Stimulated activated CD4-positive, alpha-beta T cell treated with anti-CD3 and anti-CD28 coated beads, TNF-alpha, amount 100 ng/mL, for 1 hour (primary cell): Measurements from ENCODE around the gene CDCP2.

Experiments
- DNase-seq, 3 donors: peaks; one replicate each; pipeline ENCODE4 v3.0.0-alpha.2; 2020; ENCODE audit warnings: low read depth in 3 of 3, low spot score in 1 of 3

The CDCP2 gene

GRCh38 chr1:54152696-54153095 lies at the start of gene CDCP2:
Gene CDCP2, minus strand, starts transcription at chr1:54153000. Its CDS starts 78 bp downstream, at chr1:54152922.
- DNase-seq: no peak

GRCh38 chr1:54200519-54200997 lies 47.8 kb upstream of the CDCP2 start:
- no peak for DNase-seq

GRCh38 chr1:54199765-54200518 lies 47.1 kb upstream of the CDCP2 start, which contains the start of the genes CYB5RL and MRPL37:
Gene CYB5RL, minus strand, starts transcription at chr1:54200030. Its CDS starts 4,414 bp downstream, at chr1:54195616.
Gene MRPL37, plus strand, starts transcription at chr1:54200167. Its CDS starts 77 bp downstream, at chr1:54200244.
- DNase-seq: peak; percentile 67 to 78 (median 75)

- DNase-seq: no peak
These were observed 46.5 kb upstream of the CDCP2 start for GRCh38 chr1:54199151-54199764.

GRCh38 chr1:54193453-54193852 lies 40.7 kb upstream of the CDCP2 start:
- DNase-seq: no peak

GRCh38 chr1:54191525-54191924 lies 38.7 kb upstream of the CDCP2 start:
- DNase-seq: no peak

DNA sequence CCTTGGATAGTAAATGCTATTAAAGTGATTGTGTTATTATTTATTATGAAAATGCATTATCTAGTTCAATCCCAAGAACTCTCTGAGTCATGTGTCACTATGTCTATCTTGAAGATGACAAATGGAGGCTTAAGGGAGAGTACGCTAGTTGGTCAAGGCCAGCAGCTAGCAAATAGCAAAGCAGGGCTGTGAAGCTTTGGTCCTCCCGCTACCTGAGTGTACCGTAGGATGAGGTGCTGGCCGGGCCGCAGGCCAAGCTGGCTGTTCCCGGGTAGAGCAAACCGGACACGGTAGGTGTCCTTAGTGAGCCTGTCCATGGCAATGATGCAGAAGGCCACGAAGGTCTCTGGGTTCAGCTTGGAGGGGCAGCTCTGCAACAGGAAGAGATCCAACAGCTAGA lies 37.7 kb upstream of the CDCP2 start:
- DNase-seq: no peak

DNA sequence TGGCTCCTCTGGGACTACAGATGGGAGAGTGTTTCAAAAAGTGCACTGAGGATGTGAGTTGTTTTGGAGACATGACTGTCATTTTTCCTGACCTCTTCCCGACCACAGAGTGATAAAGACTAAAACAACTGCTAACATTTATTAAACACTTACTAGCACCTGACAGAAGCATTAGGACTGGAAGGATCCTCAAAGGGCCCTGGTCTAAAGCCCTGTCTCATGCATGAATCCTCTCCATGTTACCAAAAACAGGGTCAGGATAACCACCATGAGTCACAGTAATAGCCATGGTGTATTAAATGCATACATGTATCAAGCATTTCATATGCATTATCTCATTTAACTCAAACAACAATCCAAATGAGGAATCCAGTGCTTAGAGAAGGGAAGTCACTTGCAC lies 35.5 kb upstream of the CDCP2 start:
- DNase-seq: no peak

- no peak for DNase-seq
These were observed 33.3 kb upstream of the CDCP2 start for GRCh38 chr1:54186056-54186455.

DNA sequence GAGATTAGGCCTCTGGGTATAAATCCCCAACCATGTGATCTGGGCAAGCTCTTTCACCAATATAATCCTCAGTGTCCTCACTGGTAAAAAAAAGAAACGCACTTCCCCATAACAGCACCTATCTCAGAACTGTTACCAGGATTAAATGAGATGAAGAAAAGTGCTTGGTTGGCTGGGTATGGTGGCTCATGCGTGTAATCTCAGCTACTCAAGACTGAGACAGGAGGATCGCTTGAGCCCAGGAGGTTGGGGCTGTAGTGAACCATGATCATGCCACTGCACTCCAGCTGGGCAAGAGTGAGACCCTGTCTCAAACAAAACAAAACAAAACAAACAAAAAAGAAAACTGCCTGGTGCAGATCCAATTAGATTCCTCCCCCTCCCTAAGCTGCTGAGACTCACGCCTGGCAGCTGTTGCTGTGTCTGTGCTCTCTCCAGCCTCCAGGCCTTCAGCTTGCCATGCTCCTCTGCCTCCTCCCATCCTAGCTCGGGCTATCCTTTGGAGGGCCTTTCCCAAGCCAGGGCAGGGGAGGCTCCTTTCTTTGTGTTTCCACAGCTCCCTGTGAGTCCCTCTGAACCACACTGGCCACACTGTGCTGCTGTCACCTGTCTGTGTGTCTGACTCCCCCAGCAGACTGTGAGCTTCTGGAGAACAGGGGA lies 28.0 kb upstream of the CDCP2 start:
- DNase-seq: no peak

DNA sequence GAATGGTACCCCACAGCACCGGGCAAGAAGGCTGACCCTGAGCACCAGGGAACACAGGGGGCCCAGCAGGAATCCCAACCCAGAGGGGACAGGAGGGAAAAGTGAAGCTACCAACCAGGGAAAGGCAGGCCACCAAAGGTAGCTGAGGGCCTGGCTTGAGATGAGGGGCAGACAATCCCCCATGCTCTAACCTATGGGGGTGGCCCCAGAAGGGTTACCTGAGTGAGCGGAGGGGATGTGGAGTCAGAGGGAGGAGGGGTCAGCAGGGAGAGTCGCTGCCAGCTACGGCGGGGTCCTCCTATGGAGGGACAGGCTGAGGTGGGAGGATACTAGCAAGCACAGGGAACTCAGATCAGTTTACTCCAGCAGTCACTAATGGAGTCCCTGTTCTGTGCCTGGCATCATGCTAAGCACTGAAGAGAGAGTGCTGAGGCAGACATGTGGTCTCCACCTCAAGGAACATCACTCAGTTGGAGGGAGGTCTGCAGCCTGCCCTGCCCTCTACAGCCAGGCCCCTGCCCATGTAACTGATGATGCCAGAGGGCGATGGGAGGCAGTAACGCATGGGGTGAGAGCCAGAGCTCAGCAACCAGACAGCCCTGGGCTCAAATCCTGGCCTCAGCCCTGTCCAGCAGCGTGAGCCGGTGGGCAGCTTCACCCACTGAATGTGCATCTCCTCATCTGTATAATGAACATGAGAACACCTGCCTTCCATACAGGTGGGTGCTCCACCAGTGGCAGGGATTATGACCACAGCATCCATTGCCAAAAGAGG lies 25.7 kb upstream of the CDCP2 start:
- DNase-seq: no peak

- DNase-seq: no peak
These were observed 24.9 kb upstream of the CDCP2 start for GRCh38 chr1:54177726-54178125.

- DNase-seq: no peak
These were observed 24.0 kb upstream of the CDCP2 start for GRCh38 chr1:54176621-54177327.

DNA sequence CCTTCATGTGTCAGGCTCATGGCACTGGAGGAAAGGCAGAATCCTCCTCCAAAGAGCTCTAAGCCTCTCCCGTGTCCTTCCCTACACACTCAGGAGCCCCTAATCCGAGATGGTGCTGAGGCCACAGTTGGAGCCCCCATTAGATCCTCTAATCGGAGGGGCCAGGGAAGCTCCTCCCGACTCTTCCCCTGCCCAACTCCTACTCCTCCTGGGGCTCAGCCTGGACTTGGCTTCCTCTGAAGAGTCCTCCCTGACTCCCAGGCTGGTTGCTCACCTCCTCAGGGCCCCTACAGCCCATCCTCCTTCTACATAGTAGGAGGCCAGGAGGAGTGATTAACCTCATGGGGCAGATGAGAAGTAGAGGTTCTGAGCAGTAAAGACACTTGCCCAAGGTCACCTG lies 21.3 kb upstream of the CDCP2 start:
- no peak for DNase-seq

GRCh38 chr1:54173681-54174080 lies 20.9 kb upstream of the CDCP2 start:
- no peak for DNase-seq

DNA sequence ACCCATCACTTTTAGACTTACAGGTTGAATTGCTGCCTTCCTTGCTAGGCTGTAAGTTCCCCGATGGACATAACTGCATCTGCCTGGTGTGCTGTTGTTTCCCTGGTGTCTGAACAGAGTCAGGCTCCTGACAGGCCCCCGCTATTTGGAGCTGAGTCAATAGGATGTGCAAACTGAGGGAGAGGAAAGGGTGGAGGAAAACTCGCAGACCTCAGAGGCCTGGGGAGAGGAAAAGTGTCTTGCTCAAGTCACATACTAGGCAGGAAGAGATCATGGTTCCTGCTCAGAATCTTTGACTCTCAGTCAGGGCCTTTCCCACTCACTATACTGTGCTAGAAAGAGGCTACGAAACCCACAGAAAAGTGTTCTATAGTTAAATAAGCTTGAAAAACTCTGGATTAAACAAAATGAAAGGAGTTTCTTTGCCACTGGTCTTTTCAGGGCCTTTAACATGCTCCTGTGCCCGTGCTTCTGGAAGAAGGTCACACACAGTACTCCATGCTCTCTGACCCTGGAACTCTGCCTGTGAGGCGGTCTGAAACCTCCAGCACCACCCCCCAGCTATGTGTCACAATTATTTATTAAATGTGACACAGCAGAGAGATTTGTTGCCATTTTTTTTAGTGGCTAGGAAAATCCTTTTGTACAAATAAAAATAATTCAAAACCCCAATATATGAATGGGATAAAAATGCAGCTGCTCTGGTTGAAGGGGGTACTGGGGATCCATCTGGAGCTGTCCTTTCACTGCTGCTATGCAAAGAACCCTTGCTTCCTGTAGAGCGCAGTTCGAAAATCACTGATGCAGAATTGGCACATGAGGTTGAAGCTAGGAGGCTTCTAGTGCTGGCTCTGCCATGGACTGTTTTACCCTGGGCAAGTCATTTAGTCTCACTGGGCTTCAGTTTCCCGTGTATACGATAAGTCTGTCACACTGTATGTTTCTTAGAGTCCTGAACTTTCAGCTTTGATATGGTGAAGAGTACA lies 20.1 kb upstream of the CDCP2 start:
- no peak for DNase-seq

DNA sequence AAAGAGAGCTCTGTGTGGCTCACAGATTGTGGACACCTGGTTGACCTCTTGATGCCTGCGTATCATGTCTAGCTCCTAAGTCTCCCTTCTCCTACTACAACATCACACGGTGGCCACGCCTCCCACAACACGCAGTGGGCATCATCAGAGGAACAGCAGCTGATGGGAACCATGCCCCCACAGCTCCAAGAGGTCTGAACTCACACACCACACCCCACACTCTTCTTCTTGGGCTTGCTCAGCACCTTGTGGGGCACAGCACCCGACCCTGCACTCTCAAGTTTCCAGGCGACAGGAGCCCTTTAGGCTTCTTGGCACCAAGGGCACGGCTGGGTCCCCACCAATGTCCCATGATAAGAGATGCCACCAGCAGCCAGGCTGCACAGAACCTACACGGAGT lies 18.8 kb upstream of the CDCP2 start:
- DNase-seq: no peak

DNA sequence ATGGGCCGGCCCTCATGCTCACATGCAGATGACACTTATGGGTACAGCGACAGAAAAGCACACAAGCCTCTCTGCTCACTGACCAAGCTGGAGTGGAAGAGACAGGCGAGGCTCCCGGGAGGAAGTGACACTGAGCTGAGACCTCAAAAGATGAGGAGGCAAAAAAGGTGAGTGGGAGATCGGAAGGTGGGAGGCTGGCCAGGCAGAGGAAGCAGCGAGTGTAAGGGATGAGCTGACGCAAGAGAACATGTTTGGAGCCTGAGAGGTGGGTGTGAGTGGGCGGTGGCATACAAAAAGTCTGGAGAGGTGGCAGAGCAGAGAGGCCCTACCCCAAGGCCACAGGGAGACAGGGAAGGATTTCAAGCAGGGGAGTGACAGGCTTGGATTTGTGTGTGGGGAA lies 18.2 kb upstream of the CDCP2 start:
- DNase-seq: no peak

DNA sequence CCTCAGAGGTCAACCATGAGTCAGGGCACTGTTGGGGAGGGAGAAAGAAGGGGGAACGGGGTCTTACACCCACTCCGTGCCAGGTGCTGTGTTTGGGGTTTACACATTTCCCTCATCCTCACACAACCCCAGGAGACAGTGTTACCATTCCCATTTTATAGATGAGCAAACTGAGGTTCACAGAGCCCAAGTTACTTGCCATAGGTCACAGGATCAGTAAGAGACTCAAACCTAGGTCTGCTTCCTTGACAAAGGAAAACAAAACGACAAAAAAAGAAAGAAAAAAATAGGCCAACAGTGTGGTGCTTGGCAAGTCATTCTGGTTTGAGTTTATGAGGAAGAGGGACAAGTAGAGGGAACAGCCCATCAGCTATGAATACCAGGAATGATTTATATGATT lies 16.3 kb upstream of the CDCP2 start:
- DNase-seq: no peak
